Measurements from ENCODE around the gene ARSK.
A peak's percentile ranks its signal among the peaks of the same experiment; 100 is the strongest.
"Not testable (repeated sequence)": the region's sequence is repeated elsewhere in the genome, so short reads cannot be mapped to it uniquely, and the experiment has no call there.

ARSK gene

DNA sequence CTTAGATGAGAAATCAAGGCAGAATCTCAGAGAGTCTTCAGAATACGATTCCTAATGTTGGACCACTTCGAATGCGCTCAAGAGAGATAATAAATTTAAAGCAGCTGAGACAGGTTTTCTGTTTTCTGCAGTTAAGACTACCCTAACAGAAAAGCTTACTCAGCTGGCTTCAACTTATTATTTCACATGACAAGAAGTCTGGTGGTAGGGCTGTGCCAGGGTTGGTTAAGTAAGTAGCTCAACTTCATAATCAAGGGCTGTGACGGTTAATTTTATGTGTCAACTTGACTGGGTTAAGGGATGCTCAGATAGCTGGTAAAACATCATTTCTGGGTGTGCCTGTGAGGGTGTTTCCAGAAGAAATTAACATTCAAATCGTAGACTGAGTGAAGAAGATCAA lies 68.8 kb downstream of the ARSK start:
- DNase-seq, result no peak

GRCh38 chr5:95624368-95624767 lies 69.5 kb downstream of the ARSK start:
- no peak for DNase-seq

- no peak for DNase-seq
Measured at GRCh38 chr5:95626701-95627100, 71.8 kb downstream of the ARSK start.

DNA sequence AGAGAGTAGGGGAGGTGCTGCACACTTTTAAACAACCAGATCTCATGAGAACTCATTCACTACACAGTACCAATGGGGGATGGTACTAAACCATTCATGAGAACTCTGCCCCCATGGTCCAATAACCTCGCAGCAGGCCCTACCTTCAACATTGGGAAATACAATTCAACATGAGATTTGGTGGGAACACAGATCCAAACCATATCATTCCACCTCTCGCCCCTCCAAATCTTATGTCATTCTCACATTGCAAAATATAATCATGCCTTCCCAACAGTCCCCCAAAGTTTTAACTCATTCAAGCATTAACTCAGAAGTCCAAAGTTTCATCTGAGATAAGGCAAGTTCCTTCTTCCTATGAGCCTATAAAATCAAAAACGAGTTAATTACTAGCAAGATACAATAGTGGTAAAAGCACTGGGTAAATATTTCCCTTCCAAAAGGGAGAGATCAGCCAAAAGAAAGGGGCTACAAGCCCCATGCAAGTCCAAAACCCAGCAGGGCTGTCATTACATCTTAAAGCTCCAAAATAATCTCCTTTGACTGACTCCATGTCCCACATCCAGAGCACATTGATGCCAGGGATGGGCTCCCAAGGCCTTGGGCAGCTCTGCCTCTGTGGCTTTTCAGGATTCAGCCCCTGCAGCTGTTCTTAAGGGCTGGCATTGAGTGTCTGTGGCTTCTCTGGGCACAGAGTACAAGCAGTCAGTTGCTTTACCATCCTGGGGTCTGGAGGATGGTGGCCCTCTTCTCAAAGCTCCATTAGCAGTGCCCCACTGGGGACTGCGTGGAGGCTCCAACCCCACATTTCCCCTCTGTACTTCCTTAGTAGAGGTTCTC lies 73.3 kb downstream of the ARSK start:
- no peak for DNase-seq

- no peak for DNase-seq
Measured at GRCh38 chr5:95628933-95629332, 74.0 kb downstream of the ARSK start.

DNA sequence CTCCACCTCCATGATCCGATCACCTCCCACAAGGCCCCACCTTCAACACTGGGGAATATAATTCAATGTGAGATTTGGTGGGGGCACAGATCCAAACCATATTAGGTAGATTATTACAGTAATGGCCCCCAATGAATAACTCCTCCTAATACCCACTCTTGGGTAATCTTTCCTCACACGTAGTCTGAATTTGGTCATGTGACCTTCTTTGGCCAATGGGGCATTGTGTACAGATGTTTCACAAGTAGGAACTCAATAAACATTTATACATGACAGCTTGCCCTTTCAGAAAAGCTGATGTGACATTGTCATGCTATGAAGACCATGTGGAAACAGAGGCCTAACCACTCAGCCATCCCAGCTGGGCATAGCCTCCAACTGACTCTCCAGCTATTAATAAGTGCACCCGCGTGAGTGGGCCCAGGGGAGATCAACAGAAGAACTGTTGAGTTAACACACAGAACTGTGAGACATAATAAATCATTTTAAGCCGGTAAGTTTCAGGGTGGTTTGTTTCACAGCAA lies 75.6 kb downstream of the ARSK start:
- DNase-seq, result no peak

- DNase-seq, result peak; percentile 77
Measured at GRCh38 chr5:95631255-95631958, 76.5 kb downstream of the ARSK start.

- DNase-seq, result peak; percentile 65
Measured at GRCh38 chr5:95631991-95632675, 77.2 kb downstream of the ARSK start.

DNA sequence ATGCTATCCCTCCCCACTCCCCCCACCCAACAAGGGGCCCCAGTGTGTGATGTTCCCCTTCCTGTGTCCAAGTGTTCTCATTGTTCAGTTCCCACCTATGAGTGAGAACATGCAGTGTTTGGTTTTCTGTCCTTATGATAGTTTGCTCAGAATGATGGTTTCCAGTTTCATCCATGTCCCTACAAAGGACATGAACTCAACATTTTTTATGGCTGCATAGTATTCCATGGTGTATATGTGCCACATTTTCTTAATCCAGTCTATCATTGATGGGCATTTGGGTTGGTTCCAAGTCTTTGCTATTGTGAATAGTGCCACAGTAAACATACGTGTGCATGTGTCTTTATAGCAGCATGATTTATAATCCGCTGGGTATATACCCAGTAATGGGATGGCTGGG lies 78.0 kb downstream of the ARSK start:
- not testable (repeated sequence) for DNase-seq

DNA sequence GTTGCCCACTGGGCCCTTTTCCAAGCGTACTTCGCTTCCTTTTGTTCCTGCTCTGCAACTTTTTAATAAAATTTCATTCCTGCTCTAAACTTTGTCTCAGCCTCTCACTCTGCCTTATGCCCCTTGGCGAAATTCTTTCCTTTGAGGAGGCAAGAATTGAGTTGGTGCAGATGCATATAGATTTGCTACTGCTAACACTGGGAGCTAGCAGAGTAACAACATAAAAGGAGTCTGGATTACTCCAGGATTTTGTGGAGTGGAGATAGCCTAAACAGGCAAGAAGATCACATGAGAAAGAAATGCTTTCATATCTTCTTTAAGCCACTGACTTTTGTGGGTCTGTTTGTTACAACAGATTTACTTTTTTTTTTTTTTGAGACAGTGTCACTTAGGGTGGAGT lies 78.8 kb downstream of the ARSK start:
- DNase-seq, result no peak

- no peak for DNase-seq
Measured at GRCh38 chr5:95634081-95634480, 79.2 kb downstream of the ARSK start.

GRCh38 chr5:95638632-95639031 lies 83.7 kb downstream of the ARSK start:
- no peak for DNase-seq

DNA sequence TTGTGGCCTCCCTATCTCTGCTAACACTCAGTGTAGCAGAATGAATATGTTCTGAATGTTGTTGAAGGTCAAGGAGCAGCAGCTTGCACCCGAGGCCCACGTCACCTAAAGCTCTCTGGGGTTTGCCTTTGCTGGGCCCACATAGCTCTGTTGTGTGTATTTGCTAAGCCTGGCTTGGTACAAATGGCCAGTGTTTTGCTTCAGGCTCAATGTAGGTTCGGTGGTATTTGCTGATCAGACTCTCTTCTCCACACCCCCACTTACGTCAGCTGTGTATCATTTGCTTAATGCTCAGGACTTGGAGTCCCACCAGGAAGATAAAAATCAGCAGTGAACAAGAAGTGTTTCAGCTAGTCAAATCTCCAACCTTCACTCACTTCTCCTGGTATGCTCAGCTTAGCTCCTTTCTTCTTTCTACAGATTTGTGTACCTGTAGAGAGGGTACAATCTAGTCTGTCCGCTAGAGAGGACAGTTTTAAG lies 86.9 kb downstream of the ARSK start:
- peak; percentile 16 for DNase-seq

DNA sequence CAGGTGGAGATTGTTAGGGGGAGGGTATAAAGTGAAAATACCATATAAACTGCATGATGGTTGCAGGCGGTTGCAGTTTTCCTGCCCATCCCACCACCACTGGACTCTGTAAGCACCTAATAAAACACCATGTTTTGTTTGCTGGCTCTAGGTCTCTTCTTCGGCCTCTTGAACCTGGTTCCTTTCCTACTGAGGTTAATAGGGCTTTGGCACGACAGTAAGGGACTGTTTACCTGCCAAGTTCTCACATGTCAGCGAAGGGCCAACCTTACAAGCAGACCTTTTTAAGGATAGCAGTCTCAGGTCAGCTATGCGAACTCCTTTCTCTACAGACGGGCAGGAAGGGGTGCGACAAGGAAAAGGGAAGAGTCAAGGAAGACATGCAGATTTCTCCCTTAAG lies 88.3 kb downstream of the ARSK start:
- no peak for DNase-seq

DNA sequence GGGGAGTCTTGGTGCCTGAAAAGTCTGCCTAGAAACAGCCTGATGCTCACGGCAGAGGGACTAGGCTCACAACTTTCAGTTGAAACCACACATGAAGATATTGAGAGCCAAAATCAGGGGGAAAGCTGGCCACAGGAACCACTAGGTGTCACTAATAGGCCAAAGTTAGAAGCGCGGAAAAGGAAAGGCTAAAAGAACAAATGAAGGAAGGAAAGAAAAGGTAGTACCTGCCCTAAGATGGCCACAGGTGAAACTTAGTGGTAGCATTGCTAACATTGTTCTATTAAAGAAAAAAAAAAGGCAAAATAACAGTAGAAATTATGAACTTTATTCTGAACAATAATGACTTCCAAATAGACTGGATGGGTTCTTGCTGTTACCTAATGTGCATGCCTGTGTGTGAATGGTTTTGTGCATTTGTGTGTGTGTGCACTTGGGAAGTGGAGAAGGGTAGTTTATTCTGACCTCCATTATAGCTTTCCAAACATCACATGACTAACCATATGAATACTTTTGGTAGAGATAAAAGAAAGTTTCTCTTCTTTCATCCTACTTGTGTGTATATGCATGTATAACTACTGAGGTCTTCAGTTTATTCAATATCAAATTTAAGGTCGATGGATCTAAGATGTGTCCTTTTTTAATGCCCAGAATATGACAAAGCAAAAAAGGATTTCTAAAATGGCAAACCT lies 89.6 kb downstream of the ARSK start:
- peak; percentile 58 for DNase-seq

- DNase-seq, result not testable (repeated sequence)
Measured at GRCh38 chr5:95646226-95646568, 91.3 kb downstream of the ARSK start.

DNA sequence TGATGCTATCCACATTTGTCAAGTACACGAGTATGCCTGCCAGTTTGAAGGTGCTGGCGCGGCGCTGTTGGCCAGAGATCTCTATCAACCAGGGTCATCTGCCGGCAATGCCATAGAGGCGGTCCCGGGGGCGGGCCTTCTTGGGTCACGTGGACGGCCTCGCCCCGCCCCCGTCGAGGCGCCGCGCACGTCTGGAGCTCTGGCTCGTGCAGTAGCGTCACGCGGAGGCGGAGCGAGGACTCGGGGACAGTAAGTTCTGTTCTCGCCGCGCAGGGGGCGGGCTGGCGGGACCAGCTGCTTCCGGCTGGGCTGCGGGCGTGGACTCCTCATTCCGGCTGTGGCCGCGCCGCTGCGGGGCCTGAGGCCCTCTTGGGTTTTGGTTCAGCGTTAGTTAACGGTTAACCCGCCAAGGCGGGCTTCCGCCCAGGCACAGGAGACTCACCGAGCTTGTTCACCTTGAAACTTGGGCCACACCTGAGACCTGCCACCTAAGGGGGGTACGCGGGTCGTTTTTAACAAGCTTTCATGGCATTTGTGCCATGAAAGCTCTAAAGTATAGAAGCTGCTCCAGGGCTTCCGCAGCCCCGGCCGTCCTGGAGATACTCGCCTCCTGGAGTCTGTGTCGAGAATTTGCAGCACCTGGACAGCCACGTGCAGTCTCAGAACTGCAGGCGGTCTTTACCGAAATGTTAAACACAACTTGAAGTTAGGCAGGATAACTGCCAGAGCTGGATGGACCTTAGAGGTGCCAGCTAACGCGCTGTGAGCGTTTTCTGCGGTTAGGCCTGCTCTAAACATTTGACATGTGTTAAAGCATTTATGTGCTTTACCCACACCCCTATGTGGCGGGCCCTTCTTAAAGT lies 91.9 kb downstream of the ARSK start, which contains the start of gene RFESD:
Gene RFESD, plus strand, starts transcription at position 209 of the 863 bp plus-strand sequence. CDS start 5,495 bp downstream, outside the sequence.
- DNase-seq, result peak; percentile 96

GRCh38 chr5:95647886-95648860 lies 93.3 kb downstream of the ARSK start:
- DNase-seq, result no peak

- DNase-seq, result no peak
Measured at GRCh38 chr5:95649274-95649673, 94.4 kb downstream of the ARSK start.

DNA sequence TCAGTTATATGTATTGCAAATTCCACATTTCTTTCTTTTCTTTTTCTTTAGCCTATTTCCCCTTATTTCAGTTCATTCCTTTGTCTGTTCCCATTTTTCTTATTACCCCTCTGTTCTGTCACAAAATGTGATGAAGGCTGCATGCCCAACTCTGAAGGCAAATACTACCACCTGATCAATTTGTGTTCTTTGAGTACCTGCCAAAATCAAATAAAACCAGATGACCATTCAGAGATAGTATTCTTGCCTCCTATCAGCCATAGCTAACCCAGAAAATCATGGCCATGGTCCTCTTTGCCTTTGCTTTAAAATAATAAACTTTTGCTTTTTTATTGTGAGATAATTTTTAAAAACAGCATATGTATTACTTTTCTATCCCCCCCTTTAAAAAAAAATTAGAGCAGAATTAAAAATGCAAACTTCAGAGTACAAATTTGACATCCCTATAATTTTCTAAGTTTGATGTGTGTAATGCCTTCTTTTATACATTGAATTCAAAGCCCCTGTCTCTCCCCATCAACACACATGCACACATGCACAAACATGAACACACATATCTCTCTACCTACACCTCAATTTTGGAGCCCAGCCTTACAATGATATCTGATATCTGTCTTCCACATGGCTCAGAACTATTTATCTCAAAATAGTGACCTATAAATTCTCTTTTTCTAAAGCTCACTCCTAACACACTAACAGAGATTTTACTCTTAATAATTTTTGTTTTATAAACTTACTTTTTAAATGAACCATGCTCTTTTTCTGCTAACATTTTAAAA lies 95.1 kb downstream of the ARSK start:
- DNase-seq, result no peak
